NT2/D1 (cell line): ENCODE data around the gene BATF.
A peak's percentile ranks its signal among the peaks of the same experiment; 100 is the strongest.
"Not testable (repeated sequence)": the region's sequence is repeated elsewhere in the genome, so short reads cannot be mapped to it uniquely, and the experiment has no call there.

Experiments
- DNase-seq: peaks from one replicate; pipeline ENCODE4 v3.0.0-alpha.2; 2011; ENCODE audit warnings: low read depth, low spot score
- H3K27me3 ChIP-seq: 2 replicates; pipeline ENCODE4 v1.6.0; 2011; ENCODE audit warnings: mild to moderate bottlenecking; ENCODE audit not compliant: insufficient read length, insufficient read depth
- H3K36me3 ChIP-seq: 2 replicates; pipeline ENCODE4 v1.6.1; 2011; ENCODE audit warnings: mild to moderate bottlenecking, low read length, mixed read lengths; ENCODE audit not compliant: insufficient read depth, insufficient read length
- H3K4me1 ChIP-seq: 2 replicates; pipeline ENCODE4 v1.5.1; 2011; ENCODE audit not compliant: insufficient read depth, insufficient read length
- H3K4me3 ChIP-seq: 2 replicates; pipeline ENCODE4 v1.5.1; 2011; ENCODE audit warnings: low read depth; ENCODE audit not compliant: insufficient read length
- H3K9ac ChIP-seq: 2 replicates; pipeline ENCODE4 v1.6.0; 2011; ENCODE audit warnings: low read depth; ENCODE audit not compliant: insufficient read length
- H3K9me3 ChIP-seq: 2 replicates; pipeline ENCODE4 v1.5.1; 2011; ENCODE audit warnings: mild to moderate bottlenecking, low read length; ENCODE audit not compliant: insufficient read depth
- SUZ12 ChIP-seq: IDR thresholded peaks from 2 replicates; pipeline ENCODE4 v1.6.1; 2011; ENCODE audit not compliant: insufficient read length, insufficient read depth; ENCODE audit errors: extremely low read depth
- YY1 ChIP-seq: IDR thresholded peaks from 2 replicates; pipeline ENCODE4 v1.6.1; 2011; ENCODE audit not compliant: insufficient read length, insufficient read depth
- ZNF274 ChIP-seq: IDR thresholded peaks from 2 replicates; pipeline ENCODE4 v1.6.1; 2011; ENCODE audit warnings: mild to moderate bottlenecking, low read depth, low read length

The BATF gene

DNA sequence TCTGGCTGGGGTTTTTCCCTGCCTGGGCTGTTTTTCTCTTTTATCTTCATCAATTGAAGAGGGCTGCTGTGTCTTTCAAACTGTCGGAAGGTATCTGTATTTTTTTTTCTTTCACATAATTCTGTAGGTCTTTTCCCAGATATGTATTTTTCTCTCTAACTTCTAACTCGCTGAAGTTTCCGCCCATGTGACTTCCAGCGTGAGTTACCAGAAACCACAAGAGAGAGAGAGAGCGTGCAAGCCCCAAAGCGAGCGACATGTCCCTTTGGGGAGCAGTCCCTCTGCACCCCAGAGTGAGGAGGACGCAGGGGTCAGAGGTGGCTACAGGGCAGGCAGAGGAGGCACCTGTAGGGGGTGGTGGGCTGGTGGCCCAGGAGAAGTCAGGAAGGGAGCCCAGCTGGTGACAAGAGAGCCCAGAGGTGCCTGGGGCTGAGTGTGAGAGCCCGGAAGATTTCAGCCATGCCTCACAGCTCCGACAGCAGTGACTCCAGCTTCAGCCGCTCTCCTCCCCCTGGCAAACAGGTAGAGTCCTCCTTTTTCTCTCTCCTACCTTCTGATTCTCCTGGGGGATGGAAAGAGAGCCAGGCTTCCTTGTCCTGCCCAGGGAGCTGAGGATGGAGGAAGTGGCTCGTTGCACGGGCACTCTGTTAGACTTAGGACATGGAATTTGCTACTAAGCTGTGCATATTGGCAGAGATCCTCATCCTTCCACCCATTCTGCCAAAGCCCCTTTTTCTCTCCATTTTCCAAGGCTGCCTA, at the start of gene BATF:
BATF (plus strand) TSS at position 246 of the 759 bp plus-strand sequence; CDS start at position 460, 214 bp downstream.
- Histone ChIP-seq H3K36me3 (no peaks in the 10 kb centered on the region), H3K27me3 (no peaks in the 10 kb centered on the region), H3K4me1 (no peaks in the 10 kb centered on the region), H3K4me3 (no peak within 1 kb of the TSS), H3K9ac (no peak within 1 kb of the TSS), H3K9me3 (no peaks in the 10 kb centered on the region)
- no peak for DNase-seq
- TF ChIP-seq YY1 (no peak), ZNF274 (no peak), SUZ12 (no peak)

GRCh38 chr14:75474127-75474526, 48.1 kb upstream of the BATF start:
- H3K27me3 ChIP-seq, DNase-seq, H3K9me3 ChIP-seq, H3K4me1 ChIP-seq, H3K9ac ChIP-seq, H3K4me3 ChIP-seq: not testable (repeated sequence)
- peaks cover 42% of the 10 kb centered on the region for H3K36me3 ChIP-seq

GRCh38 chr14:75476274-75476995, 45.8 kb upstream of the BATF start:
- Histone ChIP-seq H3K9me3 (no peaks in the 10 kb centered on the region; the same call in 1 of the 2 replicates), H3K4me1 (peaks cover 5% of the 10 kb centered on the region), H3K36me3 (peaks cover 20% of the 10 kb centered on the region), H3K9ac (no peak overlapping the region), H3K4me3 (no peak overlapping the region), H3K27me3 (no peaks in the 10 kb centered on the region)
- TF ChIP-seq SUZ12, result no peak
- no peak for TF ChIP-seq ZNF274
- no peak for TF ChIP-seq YY1
- no peak for DNase-seq

DNA sequence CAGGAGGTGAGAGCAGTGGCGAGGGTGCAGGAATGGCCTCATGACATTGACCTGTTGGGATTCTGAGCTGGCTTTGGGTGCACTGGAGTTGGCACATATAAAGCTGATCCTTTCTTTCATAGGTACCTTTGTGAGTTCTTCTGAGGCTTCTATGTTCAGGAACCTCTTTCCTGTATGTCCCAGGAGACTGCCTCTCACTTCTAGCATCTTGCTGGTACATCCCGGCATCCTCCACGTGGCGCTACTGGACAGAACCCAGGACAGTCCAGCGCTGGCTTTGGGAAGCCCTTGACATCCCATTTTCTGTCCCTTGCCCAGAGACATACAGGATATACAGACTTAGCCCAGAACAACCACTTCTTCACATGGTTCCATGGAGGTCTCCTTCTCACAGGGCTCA, 44.4 kb upstream of the BATF start:
- DNase-seq, result no peak
- Histone ChIP-seq H3K4me1 (peaks cover 5% of the 10 kb centered on the region), H3K9ac (no peak overlapping the region), H3K4me3 (no peak overlapping the region), H3K9me3 (no peaks in the 10 kb centered on the region; the same call in 1 of the 2 replicates), H3K27me3 (no peaks in the 10 kb centered on the region), H3K36me3 (peaks cover 6% of the 10 kb centered on the region)
- no peak for TF ChIP-seq YY1
- TF ChIP-seq SUZ12, result no peak
- TF ChIP-seq ZNF274, result no peak

- Histone ChIP-seq H3K9ac (peak overlapping the region; percentile 56), H3K4me1 (peaks cover 5% of the 10 kb centered on the region), H3K36me3 (peaks cover 5% of the 10 kb centered on the region)
Observed at GRCh38 chr14:75479770-75480600, 42.3 kb upstream of the BATF start.

DNA sequence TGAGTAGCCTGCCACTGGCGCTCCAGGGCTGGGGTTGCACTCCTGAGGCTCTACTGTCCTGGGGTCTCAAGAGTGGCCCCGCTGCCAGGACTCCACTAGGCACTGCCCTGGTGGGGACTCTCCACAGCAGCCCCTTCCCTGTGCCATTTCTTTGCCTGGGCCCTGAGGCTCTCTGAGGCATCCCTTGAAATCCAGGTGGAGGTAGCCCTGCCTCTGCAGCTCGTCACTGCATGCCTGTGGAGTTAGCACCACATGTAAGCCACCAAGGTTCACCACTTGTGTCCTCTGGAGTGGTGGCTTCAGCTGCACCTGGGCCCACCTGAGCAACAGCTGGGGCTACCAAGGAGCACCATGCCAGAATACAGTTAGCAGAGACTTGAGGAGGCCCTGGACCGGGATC, 39.9 kb upstream of the BATF start:
- no peak for DNase-seq
- TF ChIP-seq SUZ12, result no peak
- TF ChIP-seq YY1, result no peak
- no peak for TF ChIP-seq ZNF274
- no peaks in the 10 kb centered on the region for H3K36me3 ChIP-seq
- H3K27me3 ChIP-seq, result no peaks in the 10 kb centered on the region
- H3K9me3 ChIP-seq, result no peaks in the 10 kb centered on the region; the same call in 1 of the 2 replicates
- H3K9ac ChIP-seq, result no peak overlapping the region
- H3K4me1 ChIP-seq, result peaks cover 5% of the 10 kb centered on the region
- no peak overlapping the region for H3K4me3 ChIP-seq

More at GRCh38 chr14:75479770-75480600, 42.3 kb upstream of the BATF start:
- no peaks in the 10 kb centered on the region; the same call in 1 of the 2 replicates for H3K9me3 ChIP-seq
- no peaks in the 10 kb centered on the region for H3K27me3 ChIP-seq
- TF ChIP-seq ZNF274, result no peak
- TF ChIP-seq YY1, result no peak
- no peak for TF ChIP-seq SUZ12
- no peak overlapping the region for H3K4me3 ChIP-seq
- peak; percentile 66 for DNase-seq
